NCI-H748 treated with DMSO at 0.1 percent for 48 hours (cell line): Measurements from ENCODE around the gene ONECUT2.

ENCODE experiments used
- DNase-seq: peaks from one replicate; lab custom pipeline; 2025; lab: John Stamatoyannopoulos, UW

ONECUT2 gene

DNA sequence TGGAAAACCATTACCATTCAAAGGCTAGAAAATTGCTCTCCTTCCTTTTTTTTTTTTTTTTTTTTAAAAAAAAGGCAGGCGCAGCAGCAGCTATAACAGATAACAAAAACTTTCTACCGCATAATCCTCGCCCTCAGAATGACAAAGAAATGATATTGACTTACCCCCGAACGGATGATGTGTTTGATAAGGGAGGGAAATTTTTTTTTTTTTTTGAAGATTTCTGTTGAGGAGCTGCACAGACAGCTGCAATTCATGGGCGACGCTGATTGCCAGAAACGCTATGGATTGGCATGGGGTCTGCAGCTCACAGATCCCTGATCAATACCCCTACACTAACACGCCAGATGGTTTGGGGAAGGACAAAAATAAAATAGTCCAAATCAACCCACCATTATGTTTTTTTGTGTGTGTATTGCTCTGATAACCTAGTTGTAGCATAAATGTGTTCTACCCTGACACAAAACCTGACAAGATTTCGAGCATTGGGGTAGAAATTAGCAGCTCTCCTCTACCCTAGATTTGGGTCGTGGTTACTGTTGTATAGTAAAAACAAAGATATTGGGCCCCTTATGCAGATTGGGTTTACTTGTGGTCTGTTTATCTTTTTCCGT is 3.6 kb upstream of the ONECUT2 start:
- no peak for DNase-seq

GRCh38 chr18:57432140-57432539 is 3.0 kb upstream of the ONECUT2 start:
- DNase-seq = no peak

DNA sequence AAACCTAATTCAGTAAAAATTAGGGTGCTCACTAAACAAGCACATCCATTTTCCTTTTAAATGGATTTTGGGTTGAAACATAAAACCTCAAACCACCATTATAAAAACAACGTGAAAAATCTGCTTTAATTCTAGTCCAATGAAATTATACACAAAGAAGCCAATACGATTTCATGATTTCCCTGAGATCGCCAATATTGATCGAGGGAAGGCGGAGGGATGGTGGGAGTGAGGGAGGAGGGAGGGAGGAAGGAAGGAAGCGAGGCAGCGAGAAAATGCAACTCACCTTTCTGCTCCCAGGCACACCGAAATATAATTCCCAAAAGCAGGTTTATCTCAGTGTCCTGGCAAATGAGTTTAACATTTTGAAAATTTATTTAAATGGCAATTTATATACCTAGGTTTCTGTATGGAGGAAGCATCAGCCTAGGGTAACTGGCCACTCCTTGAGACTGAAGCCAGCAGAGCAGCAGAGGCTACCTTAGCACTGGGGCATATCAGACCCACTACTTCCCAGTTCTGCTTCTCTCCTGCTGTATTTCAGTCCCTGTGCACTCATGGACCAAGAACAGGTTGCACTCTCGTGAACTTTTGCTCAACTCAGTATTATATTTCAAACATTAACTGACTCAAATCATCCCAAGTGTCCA is 2.3 kb upstream of the ONECUT2 start:
- DNase-seq = no peak

DNA sequence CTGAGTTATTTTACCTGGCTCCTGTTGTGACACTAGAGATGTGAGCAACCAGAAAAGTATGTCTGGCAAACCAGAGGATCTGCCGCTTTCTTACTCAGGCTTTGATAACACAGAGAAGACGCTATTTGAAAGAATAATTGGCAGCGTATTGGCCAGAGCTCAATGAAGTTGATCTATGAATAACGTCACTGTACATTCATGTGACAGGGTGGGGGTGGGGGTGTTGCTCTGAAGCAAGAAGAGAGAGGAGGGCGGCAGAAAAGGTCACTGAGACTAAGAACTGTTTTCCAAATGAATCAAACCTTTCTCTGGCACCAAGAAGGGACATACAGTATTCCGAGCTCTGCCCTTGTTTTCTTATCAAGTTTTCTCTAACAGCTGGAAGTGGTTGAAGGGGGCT is 1.7 kb upstream of the ONECUT2 start:
- peak; percentile 23 for DNase-seq

DNA sequence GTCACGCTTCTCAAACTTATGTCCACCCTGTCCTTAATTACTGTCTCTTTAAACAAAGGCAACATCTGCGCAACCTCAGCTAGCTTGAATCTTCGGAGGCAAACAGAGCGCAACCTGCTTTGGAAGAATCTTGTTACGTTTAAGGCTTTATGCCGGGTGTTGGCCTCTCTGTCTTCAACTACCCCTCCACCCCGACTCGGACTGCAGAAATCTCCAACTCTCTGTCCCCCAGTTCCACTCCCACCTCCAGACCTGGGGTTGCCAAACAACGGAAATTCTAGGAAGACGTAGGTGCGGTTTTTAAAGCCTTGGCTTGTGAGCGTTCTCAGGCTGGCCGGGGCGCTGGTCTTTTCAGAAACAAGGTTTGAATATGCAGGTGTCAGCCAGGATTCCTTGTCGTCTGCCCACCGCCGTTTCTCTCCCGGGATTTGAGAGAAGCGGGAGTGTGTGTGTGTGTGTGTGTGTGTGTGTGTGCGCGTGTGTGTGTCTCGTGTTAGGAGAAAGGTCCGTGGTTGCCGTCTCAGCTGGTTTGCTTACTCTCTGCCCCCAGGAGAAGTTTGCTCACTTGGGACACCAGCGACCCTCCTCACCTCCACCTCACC is 1.1 kb upstream of the ONECUT2 start:
- peak; percentile 53 for DNase-seq

DNA sequence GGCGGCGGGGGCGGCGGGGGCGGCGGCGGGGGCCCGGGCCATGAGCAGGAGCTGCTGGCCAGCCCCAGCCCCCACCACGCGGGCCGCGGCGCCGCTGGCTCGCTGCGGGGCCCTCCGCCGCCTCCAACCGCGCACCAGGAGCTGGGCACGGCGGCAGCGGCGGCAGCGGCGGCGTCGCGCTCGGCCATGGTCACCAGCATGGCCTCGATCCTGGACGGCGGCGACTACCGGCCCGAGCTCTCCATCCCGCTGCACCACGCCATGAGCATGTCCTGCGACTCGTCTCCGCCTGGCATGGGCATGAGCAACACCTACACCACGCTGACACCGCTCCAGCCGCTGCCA is 644 bp downstream of the ONECUT2 start:
- DNase-seq = no peak

DNA sequence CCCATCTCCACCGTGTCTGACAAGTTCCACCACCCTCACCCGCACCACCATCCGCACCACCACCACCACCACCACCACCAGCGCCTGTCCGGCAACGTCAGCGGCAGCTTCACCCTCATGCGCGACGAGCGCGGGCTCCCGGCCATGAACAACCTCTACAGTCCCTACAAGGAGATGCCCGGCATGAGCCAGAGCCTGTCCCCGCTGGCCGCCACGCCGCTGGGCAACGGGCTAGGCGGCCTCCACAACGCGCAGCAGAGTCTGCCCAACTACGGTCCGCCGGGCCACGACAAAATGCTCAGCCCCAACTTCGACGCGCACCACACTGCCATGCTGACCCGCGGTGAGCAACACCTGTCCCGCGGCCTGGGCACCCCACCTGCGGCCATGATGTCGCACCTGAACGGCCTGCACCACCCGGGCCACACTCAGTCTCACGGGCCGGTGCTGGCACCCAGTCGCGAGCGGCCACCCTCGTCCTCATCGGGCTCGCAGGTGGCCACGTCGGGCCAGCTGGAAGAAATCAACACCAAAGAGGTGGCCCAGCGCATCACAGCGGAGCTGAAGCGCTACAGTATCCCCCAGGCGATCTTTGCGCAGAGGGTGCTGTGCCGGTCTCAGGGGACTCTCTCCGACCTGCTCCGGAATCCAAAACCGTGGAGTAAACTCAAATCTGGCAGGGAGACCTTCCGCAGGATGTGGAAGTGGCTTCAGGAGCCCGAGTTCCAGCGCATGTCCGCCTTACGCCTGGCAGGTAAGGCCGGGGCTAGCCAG is 1.2 kb downstream of the ONECUT2 start:
- DNase-seq = peak; percentile 30

GRCh38 chr18:57436965-57437333 is 1.8 kb downstream of the ONECUT2 start:
- DNase-seq = no peak

- peak; percentile 29 for DNase-seq
These were observed 2.2 kb downstream of the ONECUT2 start for GRCh38 chr18:57437402-57437765.

GRCh38 chr18:57437766-57438671 is 2.8 kb downstream of the ONECUT2 start:
- peak; percentile 93 for DNase-seq

DNA sequence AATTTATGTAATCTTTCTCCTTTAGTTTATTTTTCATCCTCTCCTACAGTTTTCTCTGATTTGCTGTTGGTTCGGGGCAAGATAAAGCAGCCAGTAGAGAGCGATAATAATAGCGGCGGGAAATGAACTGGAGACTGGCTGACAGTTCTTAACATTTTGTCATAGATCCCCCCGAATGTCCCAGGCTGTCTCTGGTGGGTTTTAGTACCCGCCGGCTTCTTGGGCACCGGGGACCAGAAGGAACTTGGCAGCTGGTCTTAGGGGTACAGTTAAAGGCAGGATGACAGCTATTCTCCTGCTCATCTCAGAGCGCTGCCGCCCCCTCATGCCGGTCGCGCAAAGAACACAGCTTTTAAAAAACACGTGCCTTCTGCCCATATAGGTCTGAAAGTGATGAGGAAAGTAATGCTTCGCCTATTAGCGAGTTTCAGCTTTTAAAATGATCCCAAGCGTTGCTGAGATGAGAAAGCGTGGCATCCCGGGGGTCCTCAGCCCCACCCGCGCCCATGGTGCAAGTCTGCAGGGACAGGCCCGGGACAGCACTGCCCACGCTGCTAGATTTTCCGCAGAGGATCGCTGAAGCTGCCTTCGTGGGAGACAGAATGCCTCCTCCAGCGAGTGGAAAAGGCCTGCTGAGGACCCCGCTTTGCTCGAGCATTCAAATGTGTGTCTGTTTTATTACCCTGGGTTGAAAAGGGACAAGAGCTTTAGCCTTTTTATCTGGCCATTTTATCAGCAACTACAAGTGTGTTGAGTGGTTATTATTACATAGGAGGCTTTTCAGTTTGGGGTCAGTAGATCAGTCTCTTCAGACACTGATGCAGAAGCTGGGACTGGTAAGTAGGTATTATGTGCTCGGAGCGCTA is 3.8 kb downstream of the ONECUT2 start:
- peak; percentile 30 for DNase-seq

GRCh38 chr18:57439609-57439968 is 4.4 kb downstream of the ONECUT2 start:
- DNase-seq = no peak

GRCh38 chr18:57439985-57440330 is 4.8 kb downstream of the ONECUT2 start:
- no peak for DNase-seq

DNA sequence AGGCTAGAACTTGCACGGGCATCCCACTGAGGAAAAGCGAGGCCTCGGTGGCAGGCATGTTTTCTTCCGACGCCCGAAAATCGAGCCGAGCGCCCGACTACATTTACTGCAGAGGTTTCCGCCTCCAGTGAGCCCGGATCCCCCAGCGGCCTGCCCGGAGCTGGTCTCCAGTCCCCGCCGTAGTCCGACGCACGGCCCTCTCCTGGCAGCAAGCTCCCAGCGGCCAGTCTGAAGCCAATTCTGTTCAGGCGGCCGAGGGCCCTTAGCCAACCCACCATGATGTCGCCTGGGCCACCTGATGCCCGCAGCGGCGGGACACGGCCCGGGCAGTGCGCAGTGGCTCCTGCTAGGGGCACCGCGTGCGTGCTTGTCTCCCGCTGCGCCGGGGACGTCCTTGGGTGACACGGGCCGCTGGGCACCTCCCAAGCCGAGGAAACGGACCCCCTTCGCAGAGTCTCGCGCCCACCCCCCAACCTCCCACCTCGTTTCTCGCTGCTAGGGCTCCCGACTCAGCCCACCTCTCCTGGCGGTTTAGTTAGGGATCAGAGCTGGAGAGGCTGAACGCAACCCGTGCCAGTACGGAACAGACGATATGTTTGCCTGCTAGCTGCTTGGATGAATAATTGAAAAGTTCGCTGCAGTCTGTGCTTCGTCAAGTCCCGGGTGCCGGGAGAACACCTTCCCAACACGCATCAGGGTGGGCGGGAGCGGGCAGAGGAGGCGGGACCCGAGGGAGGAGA is 5.3 kb downstream of the ONECUT2 start:
- no peak for DNase-seq

- no peak for DNase-seq
These were observed 6.1 kb downstream of the ONECUT2 start for GRCh38 chr18:57441071-57441794.

DNA sequence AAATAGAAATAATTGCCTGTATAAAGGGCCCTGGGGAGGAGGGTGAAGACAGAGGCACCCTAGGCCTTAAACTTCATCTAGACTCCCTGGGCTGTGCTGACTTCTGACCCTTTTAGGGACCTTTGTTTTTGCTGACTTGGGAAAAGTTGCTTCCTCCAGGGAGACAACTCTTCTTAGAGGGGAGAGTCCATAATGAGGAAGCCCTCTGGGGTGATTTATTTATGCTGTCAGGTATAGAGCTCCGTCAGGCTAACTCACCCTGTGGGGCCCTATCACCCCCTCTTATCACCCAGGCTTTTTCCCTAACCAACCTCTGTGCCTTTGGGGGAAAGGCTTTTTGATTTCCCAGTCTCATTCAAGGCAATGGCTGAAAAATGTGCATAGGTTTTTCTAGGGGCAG is 8.1 kb downstream of the ONECUT2 start:
- no peak for DNase-seq

- no peak for DNase-seq
These were observed 8.5 kb downstream of the ONECUT2 start for GRCh38 chr18:57443702-57444101.

DNA sequence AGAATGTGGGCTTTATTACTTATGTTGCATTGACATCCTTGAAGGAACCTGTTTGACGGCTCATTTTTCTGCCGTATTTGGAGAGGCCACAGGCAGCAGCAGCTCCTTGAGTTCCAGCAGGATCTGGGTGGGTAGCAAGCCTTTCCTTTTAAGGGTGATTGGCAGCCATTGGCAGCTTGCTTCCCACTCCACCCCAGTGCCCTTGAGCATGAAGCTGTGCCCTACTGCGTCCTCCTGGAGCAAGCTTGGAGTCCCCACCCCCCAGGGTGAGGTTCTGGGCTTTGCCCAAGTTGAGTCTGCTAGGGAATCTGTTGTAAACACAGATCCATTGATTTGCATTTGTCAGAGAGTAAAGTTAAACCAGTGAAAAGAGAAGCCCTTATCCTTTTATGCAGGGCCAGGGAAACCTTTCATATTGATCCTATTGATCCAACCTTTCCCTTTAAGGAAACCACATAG is 9.2 kb downstream of the ONECUT2 start:
- DNase-seq = no peak

DNA sequence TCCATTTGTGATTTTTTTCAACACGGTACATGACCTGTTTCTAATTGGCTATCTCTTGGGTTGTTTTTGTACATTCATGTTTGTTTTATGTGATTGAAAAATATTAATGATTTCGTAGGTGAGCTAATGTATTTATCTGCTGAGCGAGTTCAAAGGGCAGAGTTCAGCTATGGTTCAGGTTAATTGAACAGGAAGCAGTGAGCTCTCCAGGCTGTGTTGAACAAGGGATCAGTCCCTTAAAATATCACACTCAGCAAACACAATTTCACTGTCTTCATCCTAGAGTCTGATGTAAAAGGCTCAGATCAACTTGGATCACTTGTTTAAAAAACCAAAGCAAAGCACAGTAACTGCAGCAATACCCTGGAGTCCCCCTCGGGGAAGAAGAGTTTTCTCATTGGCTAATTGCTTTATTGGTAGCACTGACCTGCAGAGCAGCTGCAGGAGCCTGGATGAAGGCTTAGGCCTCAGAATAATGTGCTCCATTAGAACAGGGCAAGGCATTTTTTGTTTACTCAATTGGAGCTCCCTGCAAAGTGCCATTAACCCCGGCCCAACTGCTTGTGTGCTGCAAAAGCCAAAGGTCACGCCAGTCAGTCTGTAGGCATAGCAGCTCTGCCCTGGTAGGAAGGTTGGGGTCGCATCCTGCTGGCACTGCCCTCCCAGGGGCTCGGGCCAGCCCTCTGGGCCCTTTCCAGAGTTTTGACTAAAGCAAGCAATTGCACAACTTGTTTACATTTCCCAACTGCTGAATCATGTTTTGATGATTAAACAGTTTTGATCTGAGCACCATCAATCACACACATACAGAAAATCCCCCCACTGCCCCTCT is 10.5 kb downstream of the ONECUT2 start:
- peak; percentile 54 for DNase-seq
